ENCODE data around the gene SLC24A3.

DNA sequence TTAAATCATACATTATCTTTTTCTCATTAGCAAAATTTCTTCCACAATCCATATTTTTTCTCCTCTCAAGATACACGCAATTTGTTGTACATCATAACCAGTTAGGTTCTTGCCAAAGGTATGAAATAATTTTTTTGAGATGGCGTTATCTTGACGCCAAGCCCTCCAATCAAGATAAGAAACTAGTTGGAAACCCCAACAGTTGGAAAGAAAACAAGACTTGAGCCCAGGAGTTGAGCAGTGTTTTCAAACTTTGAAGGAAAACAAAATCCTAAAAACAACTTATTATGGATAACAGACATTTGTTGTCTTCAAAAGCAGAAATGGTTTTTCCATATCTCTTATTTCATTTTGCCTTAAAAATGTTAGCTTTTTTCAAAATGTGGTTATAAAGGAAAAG lies 184.8 kb downstream of the SLC24A3 start:
- TF ChIP-seq ZFHX2 (tag by site-specific recombination; conservative IDR thresholded peaks at IDR 0.05): no peak
- no peak for TF ChIP-seq ZNF785 (tag by site-specific recombination; IDR thresholded peaks at IDR 0.05)
- TF ChIP-seq, protein P1, sequence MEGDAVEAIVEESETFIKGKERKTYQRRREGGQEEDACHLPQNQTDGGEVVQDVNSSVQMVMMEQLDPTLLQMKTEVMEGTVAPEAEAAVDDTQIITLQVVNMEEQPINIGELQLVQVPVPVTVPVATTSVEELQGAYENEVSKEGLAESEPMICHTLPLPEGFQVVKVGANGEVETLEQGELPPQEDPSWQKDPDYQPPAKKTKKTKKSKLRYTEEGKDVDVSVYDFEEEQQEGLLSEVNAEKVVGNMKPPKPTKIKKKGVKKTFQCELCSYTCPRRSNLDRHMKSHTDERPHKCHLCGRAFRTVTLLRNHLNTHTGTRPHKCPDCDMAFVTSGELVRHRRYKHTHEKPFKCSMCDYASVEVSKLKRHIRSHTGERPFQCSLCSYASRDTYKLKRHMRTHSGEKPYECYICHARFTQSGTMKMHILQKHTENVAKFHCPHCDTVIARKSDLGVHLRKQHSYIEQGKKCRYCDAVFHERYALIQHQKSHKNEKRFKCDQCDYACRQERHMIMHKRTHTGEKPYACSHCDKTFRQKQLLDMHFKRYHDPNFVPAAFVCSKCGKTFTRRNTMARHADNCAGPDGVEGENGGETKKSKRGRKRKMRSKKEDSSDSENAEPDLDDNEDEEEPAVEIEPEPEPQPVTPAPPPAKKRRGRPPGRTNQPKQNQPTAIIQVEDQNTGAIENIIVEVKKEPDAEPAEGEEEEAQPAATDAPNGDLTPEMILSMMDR (tag by site-specific recombination; IDR thresholded peaks at IDR 0.05): no peak
- TF ChIP-seq, protein P2, sequence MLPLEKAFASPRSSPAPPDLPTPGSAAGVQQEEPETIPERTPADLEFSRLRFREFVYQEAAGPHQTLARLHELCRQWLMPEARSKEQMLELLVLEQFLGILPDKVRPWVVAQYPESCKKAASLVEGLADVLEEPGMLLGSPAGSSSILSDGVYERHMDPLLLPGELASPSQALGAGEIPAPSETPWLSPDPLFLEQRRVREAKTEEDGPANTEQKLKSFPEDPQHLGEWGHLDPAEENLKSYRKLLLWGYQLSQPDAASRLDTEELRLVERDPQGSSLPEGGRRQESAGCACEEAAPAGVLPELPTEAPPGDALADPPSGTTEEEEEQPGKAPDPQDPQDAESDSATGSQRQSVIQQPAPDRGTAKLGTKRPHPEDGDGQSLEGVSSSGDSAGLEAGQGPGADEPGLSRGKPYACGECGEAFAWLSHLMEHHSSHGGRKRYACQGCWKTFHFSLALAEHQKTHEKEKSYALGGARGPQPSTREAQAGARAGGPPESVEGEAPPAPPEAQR (tag by site-specific recombination; IDR thresholded peaks at IDR 0.05): no peak
- TF ChIP-seq ZNF416 (tag by site-specific recombination; IDR thresholded peaks at IDR 0.05): no peak
